ENCODE measurements around the gene MPIG6B. TPM values are rescaled to one million over a fixed set of nuclear protein-coding genes. Genes with fewer than 3 reads are reported as not detected.

Gene MPIG6B
- total RNA-seq, 2 donors from 2014 or later: not detected

- Histone ChIP-seq H3K4me3 (ENCODE audit: low read length) (no peak overlapping the region), H3K9me3 (ENCODE audit: control insufficient read depth, low read length) (no peaks in the 10 kb centered on the region), H3K27ac (ENCODE audit: low read depth, low read length) (no peak overlapping the region), H3K9ac (ENCODE audit: extremely low read depth, low read length, poor library complexity, severe bottlenecking) (no peak overlapping the region), H3K36me3 (ENCODE audit: control insufficient read depth, insufficient read depth, low read length) (no peaks in the 10 kb centered on the region), H3K4me1 (ENCODE audit: control insufficient read depth, insufficient read depth, low read length) (no peaks in the 10 kb centered on the region), H3K27me3 (ENCODE audit: control insufficient read depth, insufficient read depth, low read length, poor library complexity, severe bottlenecking) (no peaks in the 10 kb centered on the region)
- no peak for DNase-seq
- no peak for TF ChIP-seq CTCF (conservative IDR thresholded peaks at IDR 0.05)
- Mint-ChIP-seq H3K27me3 (ENCODE audit: insufficient read depth) (no peaks in the 10 kb centered on the region), H3K9me3 (no peaks in the 10 kb centered on the region), H3K36me3 (ENCODE audit: low read depth) (peaks cover 19% of the 10 kb centered on the region), H3K4me3 (peak overlapping the region; percentile 51), H3K27ac (peak overlapping the region; percentile 41), H3K4me1 (peaks cover 18% of the 10 kb centered on the region)
- 92 to 100% methylated on average over 3 to 9 of the region's 9 CpGs for WGBS, 2 experiments (ENCODE audit: insufficient coverage in 1 of 2, insufficient read length in 1 of 2)
Measured at GRCh38 chr6:31765559-31765909, 42.4 kb downstream of the MPIG6B start.

DNA sequence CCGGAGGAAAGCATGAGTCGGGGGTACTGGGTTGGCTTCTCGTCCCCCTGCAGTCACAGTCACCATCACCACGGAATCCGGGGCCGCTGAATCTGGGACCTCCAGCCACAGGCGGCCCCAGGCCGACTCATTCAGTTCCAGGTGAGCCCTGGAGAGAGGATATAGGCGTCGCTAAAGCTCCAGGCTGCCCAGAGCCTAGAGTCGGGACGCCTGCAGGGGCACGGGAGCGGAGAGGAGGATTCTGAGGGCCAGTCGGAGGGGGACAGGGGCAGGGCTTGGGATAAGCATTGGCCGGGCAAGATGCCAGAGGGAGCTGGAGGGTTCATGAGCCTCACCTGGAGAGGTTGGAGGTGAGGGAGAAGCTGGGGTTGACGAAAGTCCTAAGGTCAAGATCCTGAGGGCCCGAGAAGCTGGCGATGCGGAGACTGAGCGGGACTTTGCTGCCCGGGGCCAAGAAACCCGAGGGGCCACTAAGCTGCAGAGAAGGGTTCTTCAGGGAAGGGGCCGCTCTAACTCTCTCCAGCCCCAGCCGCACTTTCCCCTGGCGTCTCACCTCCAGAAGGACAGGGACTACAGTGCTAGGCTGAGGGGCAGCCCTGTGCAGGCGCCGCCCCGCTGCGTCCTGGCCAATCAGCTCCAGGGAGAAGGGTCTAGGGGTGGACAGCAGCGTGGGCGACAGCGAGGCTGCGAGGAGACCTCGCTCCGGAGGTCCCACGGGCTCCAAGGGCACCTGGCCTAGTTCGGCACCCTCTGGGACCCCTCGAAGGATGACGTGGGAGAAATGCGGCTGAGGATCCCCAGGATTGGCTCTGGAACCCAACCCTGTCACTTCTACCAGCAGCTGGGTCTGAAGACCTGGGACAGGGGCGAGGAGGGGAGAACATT lies 43.0 kb downstream of the MPIG6B start:
- Mint-ChIP-seq H3K4me1 (peaks cover 18% of the 10 kb centered on the region), H3K9me3 (no peaks in the 10 kb centered on the region), H3K4me3 (peak overlapping the region; percentile 51), H3K36me3 (ENCODE audit: low read depth) (peaks cover 13% of the 10 kb centered on the region), H3K27ac (peak overlapping the region; percentile 41), H3K27me3 (ENCODE audit: insufficient read depth) (no peaks in the 10 kb centered on the region)
- no peak overlapping the region for H3K4me3 ChIP-seq (ENCODE audit: low read length)
- no peaks in the 10 kb centered on the region for H3K9me3 ChIP-seq (ENCODE audit: control insufficient read depth, low read length)
- no peaks in the 10 kb centered on the region for H3K36me3 ChIP-seq (ENCODE audit: control insufficient read depth, insufficient read depth, low read length)
- H3K9ac ChIP-seq (ENCODE audit: extremely low read depth, low read length, poor library complexity, severe bottlenecking): no peak overlapping the region
- DNase-seq: peak; percentile 82
- H3K27ac ChIP-seq (ENCODE audit: low read depth, low read length): no peak overlapping the region
- WGBS, 2 experiments (ENCODE audit: insufficient coverage in 1 of 2, insufficient read length in 1 of 2): 67 to 76% methylated on average over 34 to 42 of the region's 42 CpGs
- no peaks in the 10 kb centered on the region for H3K4me1 ChIP-seq (ENCODE audit: control insufficient read depth, insufficient read depth, low read length)
- no peaks in the 10 kb centered on the region for H3K27me3 ChIP-seq (ENCODE audit: control insufficient read depth, insufficient read depth, low read length, poor library complexity, severe bottlenecking)
- TF ChIP-seq CTCF (conservative IDR thresholded peaks at IDR 0.05): peak; percentile 33

DNA sequence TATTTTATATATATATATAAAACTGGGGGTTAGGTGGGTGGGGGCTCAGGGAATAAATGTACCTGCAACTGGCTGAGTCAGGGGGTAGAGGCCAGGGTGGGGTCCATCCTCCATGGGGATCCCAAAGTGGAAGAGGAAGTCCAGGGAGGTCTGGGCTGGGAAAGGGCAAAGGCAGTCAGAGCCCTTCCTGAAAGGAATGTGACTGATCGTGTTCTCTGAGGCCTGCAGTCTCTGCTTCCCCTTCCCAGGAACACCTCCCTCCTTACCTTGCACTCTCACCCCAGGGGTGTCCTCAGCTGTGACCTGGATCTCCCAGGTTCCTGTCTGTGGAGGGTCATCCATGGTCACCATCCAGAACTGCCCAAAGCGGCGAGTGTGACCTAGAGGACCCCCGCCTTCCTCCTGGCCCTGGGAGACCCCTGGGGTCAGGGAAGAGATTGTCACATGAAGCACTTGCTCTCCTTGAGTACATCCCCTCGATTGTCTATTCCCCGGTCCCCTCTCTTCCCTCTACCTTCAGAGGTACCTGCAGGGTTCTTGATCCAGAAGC lies 44.0 kb downstream of the MPIG6B start:
- H3K27ac ChIP-seq (ENCODE audit: low read depth, low read length): no peak overlapping the region
- no peak for TF ChIP-seq CTCF (conservative IDR thresholded peaks at IDR 0.05)
- Mint-ChIP-seq H3K27ac (no peak overlapping the region), H3K27me3 (ENCODE audit: insufficient read depth) (no peaks in the 10 kb centered on the region), H3K4me1 (peaks cover 18% of the 10 kb centered on the region), H3K4me3 (no peak overlapping the region), H3K9me3 (no peaks in the 10 kb centered on the region), H3K36me3 (ENCODE audit: low read depth) (peaks cover 7% of the 10 kb centered on the region)
- H3K27me3 ChIP-seq (ENCODE audit: control insufficient read depth, insufficient read depth, low read length, poor library complexity, severe bottlenecking): no peaks in the 10 kb centered on the region
- WGBS, 2 experiments (ENCODE audit: insufficient coverage in 1 of 2, insufficient read length in 1 of 2): 92 to 97% methylated on average over 3 to 6 of the region's 6 CpGs
- no peak for DNase-seq
- no peaks in the 10 kb centered on the region for H3K9me3 ChIP-seq (ENCODE audit: control insufficient read depth, low read length)
- H3K4me3 ChIP-seq (ENCODE audit: low read length): no peak overlapping the region
- H3K36me3 ChIP-seq (ENCODE audit: control insufficient read depth, insufficient read depth, low read length): no peaks in the 10 kb centered on the region
- no peak overlapping the region for H3K9ac ChIP-seq (ENCODE audit: extremely low read depth, low read length, poor library complexity, severe bottlenecking)
- no peaks in the 10 kb centered on the region for H3K4me1 ChIP-seq (ENCODE audit: control insufficient read depth, insufficient read depth, low read length)
